GM23338 (cell line): Measurements from ENCODE around the gene HOXC5.

Experiments used
- CREB1 ChIP-seq: fragments of 250-450 bp; sonication (Bioruptor Pico); IDR thresholded peaks from 2 replicates; pipeline ENCODE4 v1.5.0; 2020; ENCODE audit warnings: low read depth, mild to moderate bottlenecking, moderate library complexity
- EZH2 ChIP-seq: fragments of 200-600 bp; sonication (generic); IDR thresholded peaks from one replicate; pipeline ENCODE4 v1.8.0; 2017; ENCODE audit warnings: antibody characterized with exemption, mild to moderate bottlenecking, low read depth; ENCODE audit not compliant: unreplicated experiment
- EZH2phosphoT487 ChIP-seq: fragments of 200-600 bp; sonication (generic); IDR thresholded peaks from one replicate; pipeline ENCODE4 v1.8.1; 2018; ENCODE audit warnings: antibody characterized with exemption; ENCODE audit not compliant: unreplicated experiment
- JUNB ChIP-seq: IDR thresholded peaks from one replicate; pipeline ENCODE4 v1.6.1; 2016; ENCODE audit warnings: antibody characterized with exemption; ENCODE audit not compliant: unreplicated experiment
- NANOG ChIP-seq: IDR thresholded peaks from 2 replicates; pipeline ENCODE4 v1.6.1; 2016; ENCODE audit warnings: antibody characterized with exemption, borderline replicate concordance
- POLR2AphosphoS5 ChIP-seq: IDR thresholded peaks from 2 replicates; pipeline ENCODE4 v1.6.1; 2016; ENCODE audit warnings: antibody characterized with exemption, low read depth
- STAT1 ChIP-seq: IDR thresholded peaks from one replicate; pipeline ENCODE4 v1.6.1; 2016; ENCODE audit warnings: antibody characterized with exemption; ENCODE audit not compliant: unreplicated experiment
- ZNF114 ChIP-seq: fragments of 250-450 bp; sonication (Bioruptor Pico); IDR thresholded peaks from 2 replicates; pipeline ENCODE4 v1.5.0; 2020; ENCODE audit warnings: mild to moderate bottlenecking, moderate library complexity
- TF ChIP-seq, protein P1 (sequence below): IDR thresholded peaks from one replicate; pipeline ENCODE4 v1.6.1; 2018; ENCODE audit warnings: antibody characterized with exemption; ENCODE audit not compliant: unreplicated experiment
- TF ChIP-seq, protein P2 (sequence below), 2 experiments: fragments of 200-600 bp in 1 of 2; sonication (generic) in 1 of 2; conservative IDR thresholded peaks; 2 replicates each; pipeline versions ENCODE4 v1.5.1 to v1.6.1; 2016 to 2017; ENCODE audit warnings: antibody characterized with exemption in 2 of 2, low read depth in 2 of 2, mild to moderate bottlenecking in 2 of 2, moderate library complexity in 1 of 2
- TF ChIP-seq, protein P3 (sequence below): IDR thresholded peaks from 2 replicates; pipeline ENCODE4 v1.6.1; 2016; ENCODE audit warnings: antibody characterized with exemption

DNA sequence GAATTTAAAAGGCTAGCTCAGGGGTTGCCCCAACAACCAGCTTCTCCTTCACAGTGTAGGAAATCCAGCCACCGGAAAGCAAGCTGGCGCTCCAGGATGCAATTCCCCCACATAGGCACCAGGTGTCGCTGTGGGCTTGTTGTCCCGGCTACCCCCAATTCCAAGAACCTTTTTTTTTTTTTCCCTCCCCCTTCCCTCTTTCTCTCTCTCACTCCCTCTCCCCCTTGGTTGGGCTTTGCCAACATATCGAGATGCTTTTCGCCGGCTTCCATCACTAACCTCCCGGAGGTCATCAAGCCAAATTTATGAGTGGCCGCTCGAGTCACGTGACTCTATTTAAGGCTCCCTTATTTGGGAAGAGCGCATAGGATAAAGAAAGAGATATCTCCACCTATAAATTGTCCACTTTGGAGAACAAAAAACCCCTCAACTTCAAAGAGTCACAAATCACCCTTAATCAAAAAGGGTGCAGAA, at the start of gene HOXC5:
- TF ChIP-seq, protein P1, sequence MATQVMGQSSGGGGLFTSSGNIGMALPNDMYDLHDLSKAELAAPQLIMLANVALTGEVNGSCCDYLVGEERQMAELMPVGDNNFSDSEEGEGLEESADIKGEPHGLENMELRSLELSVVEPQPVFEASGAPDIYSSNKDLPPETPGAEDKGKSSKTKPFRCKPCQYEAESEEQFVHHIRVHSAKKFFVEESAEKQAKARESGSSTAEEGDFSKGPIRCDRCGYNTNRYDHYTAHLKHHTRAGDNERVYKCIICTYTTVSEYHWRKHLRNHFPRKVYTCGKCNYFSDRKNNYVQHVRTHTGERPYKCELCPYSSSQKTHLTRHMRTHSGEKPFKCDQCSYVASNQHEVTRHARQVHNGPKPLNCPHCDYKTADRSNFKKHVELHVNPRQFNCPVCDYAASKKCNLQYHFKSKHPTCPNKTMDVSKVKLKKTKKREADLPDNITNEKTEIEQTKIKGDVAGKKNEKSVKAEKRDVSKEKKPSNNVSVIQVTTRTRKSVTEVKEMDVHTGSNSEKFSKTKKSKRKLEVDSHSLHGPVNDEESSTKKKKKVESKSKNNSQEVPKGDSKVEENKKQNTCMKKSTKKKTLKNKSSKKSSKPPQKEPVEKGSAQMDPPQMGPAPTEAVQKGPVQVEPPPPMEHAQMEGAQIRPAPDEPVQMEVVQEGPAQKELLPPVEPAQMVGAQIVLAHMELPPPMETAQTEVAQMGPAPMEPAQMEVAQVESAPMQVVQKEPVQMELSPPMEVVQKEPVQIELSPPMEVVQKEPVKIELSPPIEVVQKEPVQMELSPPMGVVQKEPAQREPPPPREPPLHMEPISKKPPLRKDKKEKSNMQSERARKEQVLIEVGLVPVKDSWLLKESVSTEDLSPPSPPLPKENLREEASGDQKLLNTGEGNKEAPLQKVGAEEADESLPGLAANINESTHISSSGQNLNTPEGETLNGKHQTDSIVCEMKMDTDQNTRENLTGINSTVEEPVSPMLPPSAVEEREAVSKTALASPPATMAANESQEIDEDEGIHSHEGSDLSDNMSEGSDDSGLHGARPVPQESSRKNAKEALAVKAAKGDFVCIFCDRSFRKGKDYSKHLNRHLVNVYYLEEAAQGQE, result no peak
- TF ChIP-seq, protein P2, sequence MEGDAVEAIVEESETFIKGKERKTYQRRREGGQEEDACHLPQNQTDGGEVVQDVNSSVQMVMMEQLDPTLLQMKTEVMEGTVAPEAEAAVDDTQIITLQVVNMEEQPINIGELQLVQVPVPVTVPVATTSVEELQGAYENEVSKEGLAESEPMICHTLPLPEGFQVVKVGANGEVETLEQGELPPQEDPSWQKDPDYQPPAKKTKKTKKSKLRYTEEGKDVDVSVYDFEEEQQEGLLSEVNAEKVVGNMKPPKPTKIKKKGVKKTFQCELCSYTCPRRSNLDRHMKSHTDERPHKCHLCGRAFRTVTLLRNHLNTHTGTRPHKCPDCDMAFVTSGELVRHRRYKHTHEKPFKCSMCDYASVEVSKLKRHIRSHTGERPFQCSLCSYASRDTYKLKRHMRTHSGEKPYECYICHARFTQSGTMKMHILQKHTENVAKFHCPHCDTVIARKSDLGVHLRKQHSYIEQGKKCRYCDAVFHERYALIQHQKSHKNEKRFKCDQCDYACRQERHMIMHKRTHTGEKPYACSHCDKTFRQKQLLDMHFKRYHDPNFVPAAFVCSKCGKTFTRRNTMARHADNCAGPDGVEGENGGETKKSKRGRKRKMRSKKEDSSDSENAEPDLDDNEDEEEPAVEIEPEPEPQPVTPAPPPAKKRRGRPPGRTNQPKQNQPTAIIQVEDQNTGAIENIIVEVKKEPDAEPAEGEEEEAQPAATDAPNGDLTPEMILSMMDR (conservative IDR thresholded peaks at IDR 0.05; ENCODE audit: low read depth in 2 of 2), result peak; percentile 89 to 93
- no peak for TF ChIP-seq POLR2AphosphoS5
- TF ChIP-seq STAT1, result no peak
- TF ChIP-seq NANOG, result no peak
- TF ChIP-seq CREB1 (CRISPR knock-in tag), result no peak
- TF ChIP-seq, protein P3, sequence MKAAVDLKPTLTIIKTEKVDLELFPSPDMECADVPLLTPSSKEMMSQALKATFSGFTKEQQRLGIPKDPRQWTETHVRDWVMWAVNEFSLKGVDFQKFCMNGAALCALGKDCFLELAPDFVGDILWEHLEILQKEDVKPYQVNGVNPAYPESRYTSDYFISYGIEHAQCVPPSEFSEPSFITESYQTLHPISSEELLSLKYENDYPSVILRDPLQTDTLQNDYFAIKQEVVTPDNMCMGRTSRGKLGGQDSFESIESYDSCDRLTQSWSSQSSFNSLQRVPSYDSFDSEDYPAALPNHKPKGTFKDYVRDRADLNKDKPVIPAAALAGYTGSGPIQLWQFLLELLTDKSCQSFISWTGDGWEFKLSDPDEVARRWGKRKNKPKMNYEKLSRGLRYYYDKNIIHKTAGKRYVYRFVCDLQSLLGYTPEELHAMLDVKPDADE, result no peak
- peak; percentile 86 for TF ChIP-seq EZH2
- TF ChIP-seq EZH2phosphoT487, result no peak
- TF ChIP-seq JUNB, result no peak
- TF ChIP-seq ZNF114, result no peak
